GM18909 (cell line): ENCODE measurements around the gene PGAM1.
"Not testable (repeated sequence)": the region's sequence is repeated elsewhere in the genome, so short reads cannot be mapped to it uniquely, and the experiment has no call there.

Experiments used
- ATAC-seq: cut with Tn5 transposase; IDR thresholded peaks from one replicate; pipeline ENCODE4 v1.9.1; 2021; ENCODE audit warnings: mild to moderate bottlenecking; ENCODE audit not compliant: unreplicated experiment, poor library complexity

The PGAM1 gene

GRCh38 chr10:97407211-97407951, 18.6 kb upstream of the PGAM1 start:
- ATAC-seq, result peak; percentile 86

- ATAC-seq, result no peak
These were observed 18.1 kb upstream of the PGAM1 start for GRCh38 chr10:97407952-97408248.

- ATAC-seq, result no peak
These were observed 17.4 kb upstream of the PGAM1 start for GRCh38 chr10:97408496-97408992.

GRCh38 chr10:97411406-97411805, 14.6 kb upstream of the PGAM1 start:
- no peak for ATAC-seq

- no peak for ATAC-seq
These were observed 13.1 kb upstream of the PGAM1 start for GRCh38 chr10:97412891-97413304.

GRCh38 chr10:97416565-97416964, 9.4 kb upstream of the PGAM1 start:
- no peak for ATAC-seq

GRCh38 chr10:97423757-97424098, 2.3 kb upstream of the PGAM1 start:
- not testable (repeated sequence) for ATAC-seq

GRCh38 chr10:97426776-97427570, 982 bp downstream of the PGAM1 start:
- ATAC-seq, result no peak

- ATAC-seq, result no peak
These were observed 1.7 kb downstream of the PGAM1 start for GRCh38 chr10:97427571-97428179.

- ATAC-seq, result no peak
These were observed 2.6 kb downstream of the PGAM1 start for GRCh38 chr10:97428572-97428981.

- no peak for ATAC-seq
These were observed 8.1 kb downstream of the PGAM1 start for GRCh38 chr10:97434055-97434454.

GRCh38 chr10:97434557-97434956, 8.6 kb downstream of the PGAM1 start:
- ATAC-seq, result no peak

GRCh38 chr10:97435211-97435610, 9.2 kb downstream of the PGAM1 start:
- no peak for ATAC-seq

- ATAC-seq, result no peak
These were observed 16.3 kb downstream of the PGAM1 start for GRCh38 chr10:97442277-97442676.

GRCh38 chr10:97444212-97444611, 18.2 kb downstream of the PGAM1 start:
- no peak for ATAC-seq

GRCh38 chr10:97445357-97445721, 19.3 kb downstream of the PGAM1 start:
- peak; percentile 4 for ATAC-seq

GRCh38 chr10:97445722-97446639, 20.0 kb downstream of the PGAM1 start, which contains the start of the genes EXOSC1 and ZDHHC16:
EXOSC1 (minus strand) TSS chr10:97446006; CDS start chr10:97445985, 21 bp downstream.
ZDHHC16 (plus strand) TSS chr10:97446175; CDS start chr10:97451676, 5,501 bp downstream.
- ATAC-seq, result peak; percentile 96

GRCh38 chr10:97450828-97451227, 24.8 kb downstream of the PGAM1 start:
- no peak for ATAC-seq

- no peak for ATAC-seq
These were observed 25.6 kb downstream of the PGAM1 start for GRCh38 chr10:97451605-97452004.

- no peak for ATAC-seq
These were observed 26.4 kb downstream of the PGAM1 start for GRCh38 chr10:97452352-97452751.
